HG02571 (cell line): ENCODE measurements around the gene FGF4.
"Not testable (repeated sequence)": the region's sequence is repeated elsewhere in the genome, so short reads cannot be mapped to it uniquely, and the experiment has no call there.

Experiments
- ATAC-seq: cut with Tn5 transposase; IDR thresholded peaks from one replicate; pipeline ENCODE4 v1.9.1; 2021; ENCODE audit warnings: mild to moderate bottlenecking, moderate library complexity; ENCODE audit not compliant: unreplicated experiment

FGF4 gene

GRCh38 chr11:69774354-69775162 is 583 bp downstream of the FGF4 start:
- no peak for ATAC-seq

- ATAC-seq: no peak
Measured at GRCh38 chr11:69773626-69774353, 1.4 kb downstream of the FGF4 start.

DNA sequence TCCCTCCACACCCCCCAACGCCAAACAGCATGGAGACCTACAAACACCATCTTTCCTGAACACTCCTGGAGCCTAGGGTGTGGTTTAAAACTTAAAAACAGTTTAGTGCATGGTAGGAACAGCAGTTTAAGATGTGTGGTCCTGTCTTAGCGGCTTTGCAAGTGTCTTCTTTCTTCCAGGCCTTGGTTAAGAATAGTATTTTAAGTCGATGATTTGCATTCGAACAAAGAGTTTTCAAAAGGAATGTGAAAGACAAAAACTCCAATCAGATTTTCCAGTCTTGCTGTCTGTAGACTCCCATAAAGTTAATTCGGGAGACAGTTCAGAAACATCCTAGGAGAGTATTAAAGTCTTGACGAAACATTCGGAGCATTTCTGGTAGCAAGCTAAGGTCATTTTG is 3.7 kb downstream of the FGF4 start:
- ATAC-seq: no peak

DNA sequence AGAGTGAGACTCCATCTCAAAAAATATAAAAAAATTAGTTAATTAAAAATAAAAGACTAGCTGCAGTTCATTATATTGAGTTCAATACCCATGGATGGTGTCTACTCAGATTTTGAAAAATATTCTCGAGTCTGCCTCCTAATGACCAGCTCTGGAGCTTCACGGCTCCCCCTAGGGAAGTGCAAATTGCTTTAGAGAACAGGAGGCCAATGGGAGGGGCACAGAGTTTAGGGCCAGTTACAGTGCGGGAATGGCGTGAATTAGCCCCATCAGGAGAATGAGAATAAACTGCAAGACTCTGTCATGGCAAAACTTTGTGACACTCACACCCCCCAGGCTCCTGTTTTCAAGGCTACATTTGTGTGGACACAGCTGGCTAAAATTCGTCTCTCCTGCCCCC is 4.6 kb downstream of the FGF4 start:
- no peak for ATAC-seq

- no peak for ATAC-seq
Measured at GRCh38 chr11:69765498-69765995, 9.6 kb downstream of the FGF4 start.

DNA sequence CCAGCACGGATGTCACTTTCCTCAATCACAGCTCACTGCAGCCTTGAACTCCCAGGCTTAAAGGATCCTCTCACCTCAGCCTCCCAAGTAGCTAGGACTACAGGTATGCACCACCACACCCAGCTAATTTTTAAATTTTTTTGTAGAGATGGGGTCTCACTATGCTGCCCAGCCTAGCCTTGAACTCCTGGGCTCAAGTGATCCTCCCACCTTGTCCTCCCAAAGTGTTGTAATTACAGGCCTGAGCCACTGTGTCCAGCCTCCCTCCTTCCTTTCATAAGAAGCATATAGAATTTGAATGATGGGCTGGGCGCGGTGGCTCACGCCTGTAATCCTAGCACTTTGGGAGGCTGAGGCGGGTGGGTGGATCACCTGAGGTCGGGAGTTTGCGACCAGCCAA is 10.2 kb downstream of the FGF4 start:
- ATAC-seq: not testable (repeated sequence)

DNA sequence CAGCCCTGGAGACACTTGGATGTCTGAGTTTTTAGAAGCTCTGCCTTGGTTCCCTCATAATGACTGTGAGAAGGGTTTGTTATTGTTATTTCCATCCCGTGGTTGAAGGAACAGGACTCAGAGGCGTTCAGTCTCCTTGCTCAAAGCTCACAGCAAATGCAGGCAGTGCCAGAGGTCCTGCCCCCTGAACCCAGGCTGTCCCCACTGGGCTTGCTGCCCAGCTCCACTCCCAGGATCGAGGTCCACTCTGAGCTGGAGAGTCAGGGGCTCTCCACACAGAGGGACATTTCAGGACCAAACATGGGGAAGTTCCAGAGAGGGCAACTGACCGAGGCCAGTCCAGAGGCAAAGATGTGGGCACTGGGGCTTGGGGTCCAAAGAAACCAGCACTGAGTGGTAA is 14.8 kb downstream of the FGF4 start:
- ATAC-seq: no peak

DNA sequence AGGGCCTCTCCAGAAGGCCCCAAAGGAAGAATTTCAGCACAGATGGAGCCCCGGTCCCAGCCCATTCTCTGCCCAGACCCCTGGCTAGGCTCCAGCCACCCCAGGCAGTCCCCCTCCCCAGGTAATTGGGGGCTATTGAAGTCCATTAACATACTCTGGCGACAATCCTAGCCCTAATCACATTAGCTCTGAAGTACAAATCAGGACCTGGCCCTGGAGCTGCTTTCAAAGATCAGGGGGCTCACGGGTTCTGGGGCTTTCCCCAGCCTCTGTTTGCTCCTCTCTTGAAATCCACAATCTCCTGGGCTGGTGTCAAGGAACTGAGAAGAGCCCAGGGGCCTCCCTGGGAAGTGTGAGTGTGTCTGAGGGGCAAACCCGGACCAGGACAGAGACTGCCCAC is 22.3 kb downstream of the FGF4 start:
- ATAC-seq: no peak

GRCh38 chr11:69750875-69751597 is 24.1 kb downstream of the FGF4 start:
- no peak for ATAC-seq

- ATAC-seq: no peak
Measured at GRCh38 chr11:69750108-69750850, 24.9 kb downstream of the FGF4 start.

DNA sequence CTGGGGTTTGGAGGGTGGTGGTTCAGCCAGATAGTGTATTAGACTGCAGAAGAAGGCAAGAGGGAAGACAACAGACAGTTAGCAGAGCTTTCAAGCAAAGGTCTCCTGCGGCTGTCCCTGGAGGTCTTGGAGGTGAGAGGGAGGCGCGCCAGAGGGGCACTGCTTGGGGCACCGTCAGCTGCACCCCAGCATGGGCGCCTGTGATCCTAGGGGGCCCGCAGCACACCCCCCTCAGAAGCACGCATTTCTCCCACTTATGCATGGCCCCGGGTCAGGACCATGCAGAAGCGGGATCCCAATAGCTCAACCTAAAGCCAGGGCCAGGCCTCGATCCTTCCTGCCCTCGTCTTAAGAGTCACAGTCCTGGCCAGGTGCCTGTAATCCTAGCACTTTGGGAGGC is 26.5 kb downstream of the FGF4 start:
- no peak for ATAC-seq

DNA sequence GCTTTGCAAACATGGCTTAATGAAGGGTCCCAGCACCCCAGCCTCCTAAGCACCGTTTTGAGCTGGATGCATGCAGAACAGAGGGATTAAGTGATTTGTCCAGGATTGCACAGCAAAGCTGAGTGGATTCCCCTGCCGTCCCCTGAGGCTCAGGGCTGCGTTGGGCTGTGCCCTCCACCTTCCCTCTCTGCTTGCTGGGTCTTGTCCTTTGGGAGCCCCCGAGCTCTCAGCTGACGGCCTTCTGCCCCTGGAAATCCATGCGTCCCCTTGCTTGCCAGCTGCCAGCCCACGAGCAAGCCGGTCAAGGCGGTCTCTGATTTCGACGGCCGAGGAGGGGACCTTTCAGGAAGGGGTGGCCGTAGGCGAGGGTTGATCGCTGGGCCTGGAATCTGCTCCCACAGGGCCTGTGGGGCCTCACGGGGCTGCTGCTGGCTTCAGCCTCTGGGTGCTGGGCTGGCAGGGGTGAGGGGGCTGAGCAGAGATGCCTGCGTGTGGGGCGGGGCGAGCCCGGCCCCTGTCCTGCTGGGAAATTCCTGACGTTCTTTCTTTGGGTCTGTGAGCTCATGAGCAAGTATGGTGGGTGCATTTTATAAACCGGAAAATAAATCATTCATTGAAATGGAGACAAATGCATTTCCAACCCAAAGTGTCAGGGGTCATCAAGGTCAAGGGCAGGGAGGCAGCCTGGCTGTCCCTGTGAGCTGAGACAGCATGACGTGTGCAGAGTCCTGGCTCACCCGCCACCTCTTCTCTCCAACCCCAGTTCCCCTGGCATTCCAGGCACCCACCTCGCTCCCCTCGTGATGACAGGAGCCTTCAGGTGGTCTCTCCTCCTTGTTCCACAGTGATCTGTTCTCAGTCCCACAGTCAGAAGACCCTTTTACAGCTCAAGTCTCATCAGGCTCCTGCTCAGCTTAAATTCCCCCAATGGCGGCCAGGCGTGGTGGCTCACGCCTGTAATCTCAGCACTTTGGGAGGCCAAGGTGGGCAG is 28.1 kb downstream of the FGF4 start:
- ATAC-seq: no peak

DNA sequence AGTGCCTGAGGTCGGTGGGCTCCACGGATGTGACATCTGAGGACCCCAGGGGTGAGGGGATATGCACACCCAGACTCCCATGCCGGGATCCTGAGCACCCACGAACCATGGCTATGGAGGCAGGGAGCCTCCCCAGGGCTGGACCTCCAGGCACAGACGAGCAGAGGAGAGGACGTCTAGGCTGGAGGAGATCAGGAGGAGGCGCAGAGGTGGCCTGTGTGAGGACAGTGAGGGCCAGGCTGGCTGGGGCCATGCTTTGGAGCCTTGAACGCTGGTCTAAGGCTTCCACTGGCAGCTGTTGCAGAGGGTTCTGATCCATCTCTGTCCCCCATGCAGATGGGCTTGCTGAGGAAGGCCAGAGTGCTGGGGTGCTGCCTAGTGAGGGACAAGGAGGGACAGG is 29.0 kb downstream of the FGF4 start:
- ATAC-seq: no peak

DNA sequence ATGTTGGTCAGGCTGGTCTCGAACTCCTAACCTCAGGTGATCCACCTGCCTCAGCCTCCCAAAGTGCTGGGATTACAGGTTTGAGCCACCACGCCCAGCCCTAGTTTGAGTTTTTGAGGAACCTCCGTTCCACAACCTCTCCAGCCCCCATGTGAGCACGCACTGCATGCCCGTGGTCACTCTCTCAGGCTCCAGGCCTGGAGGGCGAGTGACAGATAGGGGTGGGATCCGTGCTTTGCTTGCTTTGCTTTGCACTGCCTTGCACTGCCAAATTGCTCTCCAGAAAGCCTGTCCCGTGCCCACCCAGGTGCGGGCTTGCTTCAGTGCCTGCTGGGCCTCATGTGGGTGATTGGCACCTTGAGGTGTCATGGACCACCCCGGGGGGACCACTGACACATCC is 29.9 kb downstream of the FGF4 start:
- no peak for ATAC-seq

- ATAC-seq: no peak
Measured at GRCh38 chr11:69744435-69744834, 30.7 kb downstream of the FGF4 start.

DNA sequence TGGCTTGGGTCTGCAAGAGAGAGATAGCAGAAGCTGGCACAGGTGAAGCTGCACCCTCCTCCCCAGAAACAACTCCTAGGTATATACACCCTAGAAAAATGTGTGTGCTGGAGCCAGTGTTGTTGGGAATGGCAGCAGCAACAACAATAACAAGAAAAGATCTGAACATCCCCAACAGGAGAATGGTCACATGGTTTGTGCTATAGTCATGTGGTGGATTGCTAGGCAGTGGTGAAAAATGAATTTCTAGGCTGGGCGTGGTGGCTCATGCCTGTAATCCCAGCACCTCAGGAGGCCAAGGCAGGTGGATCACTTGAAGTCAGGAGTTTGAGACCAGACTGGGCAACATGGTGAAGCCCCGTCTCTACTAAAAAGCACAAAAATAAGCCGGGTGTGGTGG is 40.3 kb downstream of the FGF4 start:
- ATAC-seq: no peak

- no peak for ATAC-seq
Measured at GRCh38 chr11:69734367-69734766, 40.8 kb downstream of the FGF4 start.

DNA sequence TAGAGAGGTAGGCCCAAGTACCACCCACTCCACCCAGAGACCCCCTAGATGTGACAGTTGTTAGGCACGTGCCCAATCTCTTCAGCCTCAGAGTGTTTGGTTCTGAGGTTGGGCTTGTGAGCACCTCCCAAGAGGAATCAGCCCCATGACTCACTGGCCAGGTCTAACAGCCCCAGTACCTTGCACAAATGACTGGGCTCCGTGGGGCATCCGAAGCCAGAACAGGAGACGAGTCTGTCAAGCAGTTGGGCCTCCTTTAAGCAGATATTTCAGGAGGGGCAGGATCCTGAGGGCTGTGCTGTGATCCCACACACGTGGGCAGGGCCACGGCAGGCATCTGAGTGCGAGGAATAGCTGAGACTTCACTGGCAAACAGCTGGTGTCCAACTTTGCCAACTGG is 42.2 kb downstream of the FGF4 start:
- ATAC-seq: no peak

DNA sequence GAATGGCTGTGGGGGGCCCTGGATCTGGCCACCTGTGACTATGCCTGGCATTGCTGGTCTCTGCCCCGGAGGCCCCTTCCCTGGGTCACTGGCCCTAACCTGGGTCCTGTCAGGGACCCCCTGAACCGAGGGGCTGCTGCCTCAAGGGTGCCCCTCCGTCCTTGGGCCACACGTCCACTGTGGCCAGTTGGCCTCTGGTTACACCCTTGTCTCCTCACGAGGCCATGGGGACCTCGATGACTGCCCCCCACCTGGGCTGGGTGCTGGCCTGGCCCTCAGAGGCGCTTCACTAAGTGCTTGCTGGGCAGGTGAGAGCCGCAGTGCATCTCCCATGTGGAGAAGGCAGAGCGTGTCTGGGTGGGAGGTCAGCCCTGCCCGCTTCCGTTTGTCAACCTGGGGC is 44.0 kb downstream of the FGF4 start:
- ATAC-seq: no peak

GRCh38 chr11:69730500-69730899 is 44.6 kb downstream of the FGF4 start:
- no peak for ATAC-seq
